ENCODE data around the gene DSE.
A peak's percentile ranks its signal among the peaks of the same experiment; 100 is the strongest.

DNA sequence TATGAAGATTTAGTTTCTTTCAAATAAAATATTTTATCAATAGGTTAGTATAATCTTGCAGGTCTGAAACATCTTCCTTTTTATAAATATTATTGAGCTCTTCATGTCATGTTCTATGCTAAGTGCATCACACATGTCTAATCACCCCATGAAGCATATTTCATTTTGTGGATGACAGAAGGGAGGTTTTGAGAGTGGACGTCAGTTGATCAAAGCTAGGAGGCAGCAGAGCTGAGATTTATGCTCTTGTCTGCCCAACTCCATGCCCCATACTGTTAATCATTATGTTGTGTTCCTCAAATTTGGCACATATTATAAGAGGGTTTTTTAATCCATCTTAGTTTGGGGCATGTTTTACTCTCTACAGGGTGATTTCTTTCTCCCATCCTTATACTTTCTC, 22.7 kb downstream of the DSE start:
- TF ChIP-seq POLR2A (IDR thresholded peaks at IDR 0.05; ENCODE audit: low read depth), result no peak
- TF ChIP-seq, protein P1, sequence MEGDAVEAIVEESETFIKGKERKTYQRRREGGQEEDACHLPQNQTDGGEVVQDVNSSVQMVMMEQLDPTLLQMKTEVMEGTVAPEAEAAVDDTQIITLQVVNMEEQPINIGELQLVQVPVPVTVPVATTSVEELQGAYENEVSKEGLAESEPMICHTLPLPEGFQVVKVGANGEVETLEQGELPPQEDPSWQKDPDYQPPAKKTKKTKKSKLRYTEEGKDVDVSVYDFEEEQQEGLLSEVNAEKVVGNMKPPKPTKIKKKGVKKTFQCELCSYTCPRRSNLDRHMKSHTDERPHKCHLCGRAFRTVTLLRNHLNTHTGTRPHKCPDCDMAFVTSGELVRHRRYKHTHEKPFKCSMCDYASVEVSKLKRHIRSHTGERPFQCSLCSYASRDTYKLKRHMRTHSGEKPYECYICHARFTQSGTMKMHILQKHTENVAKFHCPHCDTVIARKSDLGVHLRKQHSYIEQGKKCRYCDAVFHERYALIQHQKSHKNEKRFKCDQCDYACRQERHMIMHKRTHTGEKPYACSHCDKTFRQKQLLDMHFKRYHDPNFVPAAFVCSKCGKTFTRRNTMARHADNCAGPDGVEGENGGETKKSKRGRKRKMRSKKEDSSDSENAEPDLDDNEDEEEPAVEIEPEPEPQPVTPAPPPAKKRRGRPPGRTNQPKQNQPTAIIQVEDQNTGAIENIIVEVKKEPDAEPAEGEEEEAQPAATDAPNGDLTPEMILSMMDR (IDR thresholded peaks at IDR 0.05), result peak in 1 of 3 experiments; percentile 8
- no peak for TF ChIP-seq POLR2AphosphoS5 (IDR thresholded peaks at IDR 0.05)
- TF ChIP-seq EP300 (IDR thresholded peaks at IDR 0.05), result no peak
